ENCODE measurements around the gene SNN.

SNN gene

DNA sequence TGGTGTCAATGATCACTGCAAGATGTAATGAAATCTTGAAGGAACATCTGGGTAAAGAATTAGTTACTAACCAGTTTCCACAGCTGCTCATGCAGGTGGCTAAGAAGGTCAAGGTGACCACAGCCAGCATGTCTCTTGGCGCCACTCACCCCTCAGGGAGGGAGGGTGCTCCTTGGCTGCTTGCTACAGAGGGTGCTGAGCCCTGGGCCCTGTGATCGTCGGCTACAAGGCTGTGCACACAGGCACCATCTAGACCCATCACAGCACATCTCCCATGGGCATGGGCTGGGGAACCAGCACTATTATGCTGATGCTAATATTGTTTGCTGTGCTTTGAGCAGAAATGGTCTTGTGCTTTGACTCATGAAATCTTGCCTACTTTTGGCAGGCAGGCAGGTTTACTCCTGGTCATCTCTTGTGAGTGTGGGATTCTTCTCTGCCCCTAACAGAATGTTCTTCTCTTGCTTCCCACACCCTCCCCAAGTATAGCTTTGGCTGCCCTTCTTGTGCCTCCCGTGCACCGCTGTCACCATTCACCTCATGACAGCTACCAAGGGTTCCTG lies 38.0 kb downstream of the SNN start:
- no peak for DNase-seq

DNA sequence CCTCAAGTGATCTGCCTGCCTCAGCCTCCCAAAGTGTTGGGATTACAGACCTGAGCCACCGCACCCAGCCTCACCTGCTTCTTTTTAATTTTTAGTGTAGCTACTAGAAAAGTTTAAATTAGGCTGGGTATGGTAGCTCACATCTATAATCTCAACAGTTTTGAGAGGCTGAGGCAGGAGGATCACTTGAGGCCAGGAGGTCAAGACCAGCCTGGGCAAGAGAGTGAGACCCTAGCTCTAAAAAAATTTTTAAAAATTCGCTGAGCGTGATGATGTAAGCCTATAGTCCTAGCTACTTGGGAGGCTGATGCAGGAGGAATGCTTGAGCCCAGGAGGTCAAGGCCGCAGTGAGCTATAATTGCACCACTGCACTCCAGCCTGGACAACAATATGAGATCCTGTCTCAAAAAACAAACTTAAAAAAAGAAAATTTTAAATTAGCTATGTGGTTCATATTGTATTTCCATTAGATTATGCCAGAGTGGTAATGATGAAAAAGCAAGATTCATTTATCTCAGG lies 39.5 kb downstream of the SNN start:
- no peak for DNase-seq

DNA sequence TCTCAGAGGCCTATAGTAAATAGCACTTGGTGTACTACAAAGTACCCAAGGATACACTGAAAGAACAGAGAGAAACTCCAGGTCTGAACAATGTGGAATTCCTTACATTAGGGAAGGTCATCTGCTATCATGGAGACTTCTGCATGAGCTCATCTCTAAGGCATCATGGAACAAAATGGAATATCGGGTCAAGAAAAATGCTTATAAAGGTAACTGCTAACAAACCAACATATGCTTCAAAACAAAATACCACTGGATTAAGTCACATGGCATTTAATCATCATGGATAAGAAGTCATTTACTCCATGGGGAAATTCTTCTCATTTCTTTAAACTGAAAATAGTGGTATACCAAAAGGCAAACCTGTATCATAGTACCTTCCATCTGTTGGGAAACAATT lies 40.2 kb downstream of the SNN start:
- no peak for DNase-seq

GRCh38 chr16:11711662-11712061 lies 43.4 kb downstream of the SNN start:
- DNase-seq: no peak

- DNase-seq: no peak
These were observed 43.9 kb downstream of the SNN start for GRCh38 chr16:11712122-11712521.

GRCh38 chr16:11715246-11715947 lies 47.1 kb downstream of the SNN start:
- peak; percentile 14 for DNase-seq

GRCh38 chr16:11716336-11716735 lies 48.1 kb downstream of the SNN start:
- DNase-seq: no peak

GRCh38 chr16:11717811-11718210 lies 49.6 kb downstream of the SNN start:
- no peak for DNase-seq

GRCh38 chr16:11719171-11719570 lies 50.9 kb downstream of the SNN start:
- DNase-seq: no peak

GRCh38 chr16:11719762-11720161 lies 51.5 kb downstream of the SNN start:
- DNase-seq: no peak

GRCh38 chr16:11721781-11722467 lies 53.7 kb downstream of the SNN start:
- no peak for DNase-seq

DNA sequence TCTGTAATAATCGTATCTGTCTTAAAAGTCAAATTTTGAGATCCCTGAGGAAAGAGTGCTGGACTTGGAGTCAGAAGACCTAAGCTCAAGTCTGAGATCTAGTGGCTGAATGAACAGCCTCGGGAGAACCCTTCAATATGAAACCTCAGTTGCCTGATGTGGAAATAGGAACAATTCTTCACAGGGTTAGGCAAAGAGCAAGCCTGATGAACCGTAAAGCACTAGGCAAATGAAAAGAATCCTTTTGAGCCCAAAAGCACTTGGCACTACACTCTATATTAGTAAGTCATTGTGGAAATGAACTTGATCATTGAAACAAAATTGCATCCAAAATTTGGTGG lies 54.2 kb downstream of the SNN start:
- DNase-seq: no peak

DNA sequence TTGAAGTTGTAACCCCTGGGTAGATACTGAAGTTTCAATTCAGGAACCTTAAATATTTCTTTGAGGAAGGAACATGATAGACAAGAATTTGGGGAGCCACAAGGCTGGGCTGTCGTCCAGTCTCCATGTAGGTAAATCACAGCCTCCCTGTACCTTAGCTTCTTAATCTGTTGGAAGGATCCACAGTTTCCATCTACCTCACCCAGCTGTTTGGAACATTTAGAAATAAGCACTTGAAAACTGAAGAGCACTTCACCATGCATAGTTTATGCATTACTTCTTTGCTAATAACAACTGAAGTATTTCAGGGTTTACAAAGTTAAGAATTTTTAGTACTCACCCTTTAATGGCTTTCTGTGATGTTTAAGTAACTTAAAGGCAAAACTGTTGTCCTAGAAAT lies 57.2 kb downstream of the SNN start:
- peak; percentile 41 for DNase-seq

- peak; percentile 48 for DNase-seq
These were observed 57.8 kb downstream of the SNN start for GRCh38 chr16:11726008-11726407.

DNA sequence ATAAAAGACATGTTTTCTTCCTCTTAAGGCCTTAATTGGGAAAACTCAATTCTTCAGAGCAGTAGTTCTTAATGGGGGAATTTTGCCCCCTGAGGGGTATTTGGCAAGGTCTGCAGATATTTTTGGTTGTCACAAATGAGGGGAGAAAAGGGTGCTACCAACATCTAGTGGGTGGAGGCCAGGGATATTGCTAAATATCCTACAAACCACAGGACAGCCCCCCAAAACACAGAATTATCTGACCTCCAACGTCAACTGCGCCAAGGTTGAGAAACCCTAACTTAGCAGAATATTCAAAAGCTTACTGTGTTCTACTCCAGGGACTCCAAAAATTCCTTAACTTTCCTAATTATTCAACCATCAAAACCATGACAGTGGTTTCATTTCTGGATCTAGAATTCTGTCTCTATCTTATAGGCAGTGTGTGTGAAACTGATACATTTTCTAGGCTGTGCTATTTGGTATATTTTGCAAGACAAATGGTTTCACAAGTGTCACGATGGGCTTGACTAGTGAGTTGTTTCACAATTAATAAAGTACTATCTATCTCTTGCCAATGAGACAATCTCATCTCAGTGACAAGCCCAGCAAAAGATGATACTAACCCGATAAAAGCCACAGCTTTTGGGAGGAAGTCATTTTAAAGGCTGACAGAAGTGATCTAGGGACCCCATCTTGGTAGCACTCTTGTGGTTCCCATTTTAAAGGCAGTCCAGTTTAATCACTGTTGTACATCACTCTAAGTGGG lies 59.7 kb downstream of the SNN start:
- no peak for DNase-seq
